Panc1 (cell line): ENCODE measurements around the gene COG8. TPM values are rescaled to one million over a fixed set of nuclear protein-coding genes. Genes with fewer than 3 reads are reported as not detected.
A peak's percentile ranks its signal among the peaks of the same experiment; 100 is the strongest.

Source experiments
- ATAC-seq: fragments of 200-7000 bp; cut with Tn5 transposase; 2 replicates; pipeline ENCODE4 v1.9.1; 2020; ENCODE audit warnings: mild to moderate bottlenecking, moderate library complexity
- BruUV-seq: library from RNA; stranded (reverse); fragments of 400-500 nt; replicated peaks from 2 replicates; lab custom pipeline; 2021; lab: Mats Ljungman, UMichigan
- CTCF ChIA-PET: fragments of 300-600 bp; sonication (Branson Sonifier 250); formaldehyde crosslinking; loops from one replicate; lab custom pipeline; 2022; ENCODE audit warnings: antibody characterized with exemption; lab: Charles Lee
- POLR2A ChIA-PET: fragments of 300-600 bp; sonication (Branson Sonifier 250); formaldehyde crosslinking; loops from one replicate; lab custom pipeline; 2022; ENCODE audit warnings: antibody characterized with exemption; lab: Charles Lee
- DNase-seq: peaks from one replicate; pipeline ENCODE4 v3.0.0-alpha.2; 2010; ENCODE audit warnings: low read depth, low spot score
- H3K27ac ChIP-seq: 2 replicates; pipeline ENCODE4 v1.5.1; 2011; ENCODE audit warnings: mild to moderate bottlenecking, low read length, inconsistent platforms
- H3K27me3 ChIP-seq: fragments of 200-500 bp; sonication (Bioruptor generic); 2 replicates; pipeline ENCODE4 v1.6.0; 2014; ENCODE audit warnings: low read length, inconsistent platforms; ENCODE audit not compliant: control insufficient read depth, insufficient read depth
- H3K36me3 ChIP-seq: fragments of 200-500 bp; sonication (Bioruptor generic); 2 replicates; pipeline ENCODE4 v1.5.1; 2014; ENCODE audit warnings: inconsistent platforms, mild to moderate bottlenecking, low read length, moderate library complexity; ENCODE audit not compliant: control insufficient read depth, insufficient read depth
- H3K4me1 ChIP-seq: 2 replicates; pipeline ENCODE4 v1.5.1; 2011; ENCODE audit warnings: inconsistent platforms, mild to moderate bottlenecking, low read length, moderate library complexity; ENCODE audit not compliant: control insufficient read depth, insufficient read depth
- H3K4me3 ChIP-seq, 2 experiments: 2 replicates each; pipeline ENCODE4 v1.5.1; 2011 to 2012; ENCODE audit warnings: low read depth in 2 of 2, low read length in 2 of 2, mild to moderate bottlenecking in 2 of 2, inconsistent platforms in 1 of 2, moderate library complexity in 1 of 2
- H3K9me3 ChIP-seq: fragments of 200-500 bp; sonication (Bioruptor generic); 2 replicates; pipeline ENCODE4 v1.5.1; 2014; ENCODE audit warnings: low read depth, mild to moderate bottlenecking, inconsistent platforms, low read length, moderate library complexity; ENCODE audit not compliant: control insufficient read depth, insufficient read depth
- CTCF ChIP-seq: fragments of 450-650 bp; IDR thresholded peaks from 2 replicates; pipeline ENCODE4 v1.5.1; 2017; ENCODE audit warnings: mild to moderate bottlenecking
- POLR2AphosphoS5 ChIP-seq: IDR thresholded peaks from 2 replicates; pipeline ENCODE4 v1.6.1; 2012; ENCODE audit warnings: mild to moderate bottlenecking, low read depth, low read length, moderate library complexity
- REST ChIP-seq, 2 experiments: IDR thresholded peaks; 2 replicates each; pipeline ENCODE4 v1.6.1; 2011 to 2012; ENCODE audit warnings: low read depth in 2 of 2, control low read depth in 1 of 2, low read length in 1 of 2, mild to moderate bottlenecking in 1 of 2, moderate library complexity in 1 of 2; ENCODE audit not compliant: insufficient read depth in 1 of 2
- SIN3A ChIP-seq: IDR thresholded peaks from 2 replicates; pipeline ENCODE4 v1.6.1; 2012; ENCODE audit warnings: low read depth, mild to moderate bottlenecking, low read length, moderate library complexity, borderline replicate concordance; ENCODE audit not compliant: insufficient read depth
- TCF7L2 ChIP-seq: IDR thresholded peaks from 2 replicates; pipeline ENCODE4 v1.6.1; 2011; ENCODE audit warnings: mild to moderate bottlenecking, low read depth, low read length, inconsistent platforms
- in situ Hi-C: cut with HindIII; loops from 2 replicates; pipeline ENCODE4 v1.10.0; 2016; ENCODE audit warnings: low sequenced_read_pairs, low pct_unique_long_range_greater_than_20kb
- intact Hi-C: fragments of 100-400 bp; cut with micrococcal nuclease; formaldehyde crosslinking; loops from one replicate; pipeline ENCODE4 v1.10.0; 2022; ENCODE audit not compliant: unreplicated experiment
- total RNA-seq: library from RNA; stranded (reverse); gene quantifications from one replicate; pipeline ENCODE4 v1.2.1, GENCODE V29; 2021; ENCODE audit not compliant: unreplicated experiment

COG8 gene
- total RNA-seq, 1 experiment from 2014 or later: 30.5 TPM

- in situ Hi-C loops (no loop called here), intact Hi-C loops (no loop called here)
- no peaks in the 10 kb centered on the region for H3K9me3 ChIP-seq
- no peak for DNase-seq
- H3K4me1 ChIP-seq: peaks cover 23% of the 10 kb centered on the region
- no peaks in the 10 kb centered on the region for H3K27me3 ChIP-seq
- CTCF ChIA-PET: no interaction called here
- peak overlapping the region; percentile 79 for H3K27ac ChIP-seq
- no peaks in the 10 kb centered on the region; the same call in 1 of the 2 replicates for H3K36me3 ChIP-seq
- H3K4me3 ChIP-seq: peak overlapping the region; percentile 64 to 71
- POLR2A ChIA-PET: no interaction called here
- ATAC-seq: no peak
- TF ChIP-seq POLR2AphosphoS5 (no peak), SIN3A (no peak), CTCF (no peak), TCF7L2 (no peak), REST (IDR thresholded peaks at IDR 0.05; ENCODE audit: insufficient read depth in 1 of 2, low read depth in 2 of 2, low read length in 1 of 2) (no peak)
- BruUV-seq: no TSS peak
Measured at GRCh38 chr16:69327585-69328310, 11.6 kb downstream of the COG8 start.

- DNase-seq (no peak), ATAC-seq (no peak)
- in situ Hi-C loops: no loop called here
- TSS peak; percentile 16 for BruUV-seq
- POLR2A ChIA-PET: no interaction called here
- Histone ChIP-seq H3K9me3 (no peaks in the 10 kb centered on the region), H3K4me3 (peak overlapping the region; percentile 64 to 71), H3K27ac (peak overlapping the region; percentile 61), H3K27me3 (no peaks in the 10 kb centered on the region), H3K4me1 (peaks cover 23% of the 10 kb centered on the region), H3K36me3 (no peaks in the 10 kb centered on the region; the same call in none of the 2 replicates)
- TF ChIP-seq REST (IDR thresholded peaks at IDR 0.05; ENCODE audit: insufficient read depth in 1 of 2, low read depth in 2 of 2, low read length in 1 of 2) (no peak), POLR2AphosphoS5 (no peak), TCF7L2 (no peak), CTCF (no peak), SIN3A (no peak)
- intact Hi-C loops: no loop called here
- CTCF ChIA-PET: no interaction called here
Measured at GRCh38 chr16:69326172-69326873, 13.0 kb downstream of the COG8 start.
